Lower lobe of right lung (tissue), 2 donors: ENCODE data around the gene TRAK1. TPM values are rescaled to one million over a fixed set of nuclear protein-coding genes. Genes with fewer than 3 reads are reported as not detected.
A peak's percentile ranks its signal among the peaks of the same experiment; 100 is the strongest.

Experiments
- ATAC-seq, 2 donors: fragments of 200-7000 bp; cut with Tn5 transposase; one replicate each; pipeline ENCODE4 v1.9.1; 2020 to 2022; ENCODE audit warnings: mild to moderate bottlenecking in 2 of 2, moderate library complexity in 2 of 2
- DNase-seq: peaks from one replicate; pipeline ENCODE4 v3.0.0-alpha.2; 2020
- H3K27ac ChIP-seq: fragments of 200-600 bp; one replicate; pipeline ENCODE4 v1.8.0; 2022
- H3K27me3 ChIP-seq: fragments of 200-600 bp; one replicate; pipeline ENCODE4 v1.8.0; 2022; ENCODE audit warnings: low read depth
- H3K36me3 ChIP-seq: fragments of 200-600 bp; one replicate; pipeline ENCODE4 v1.8.0; 2022; ENCODE audit warnings: mild to moderate bottlenecking
- H3K4me1 ChIP-seq: fragments of 200-600 bp; one replicate; pipeline ENCODE4 v1.8.0; 2022
- H3K4me3 ChIP-seq: fragments of 200-600 bp; one replicate; pipeline ENCODE4 v1.8.0; 2022; ENCODE audit warnings: mild to moderate bottlenecking
- H3K9me3 ChIP-seq: fragments of 200-600 bp; one replicate; pipeline ENCODE4 v1.8.0; 2022
- CTCF ChIP-seq: fragments of 200-600 bp; IDR thresholded peaks from one replicate; pipeline ENCODE4 v1.8.0; 2022; ENCODE audit warnings: antibody characterized with exemption, mild to moderate bottlenecking
- intact Hi-C: fragments of 100-400 bp; cut with DNase I; formaldehyde crosslinking; loops from one replicate; pipeline ENCODE4 v1.11.0; 2022
- total RNA-seq: library from RNA; stranded (reverse); fragmentation: NEBNext Ultra II Directional; extraction: Animal tissue kit (Norgen Biotek cat#: 25700); gene quantifications from one replicate; pipeline ENCODE4 v1.2.1, GENCODE V29; 2021
- donor health status: DM: no; HTN: yes; CAD: no; lungs with severe emphysema.

The TRAK1 gene
- total RNA-seq, 1 donor from 2014 or later, result 50.6 TPM

DNA sequence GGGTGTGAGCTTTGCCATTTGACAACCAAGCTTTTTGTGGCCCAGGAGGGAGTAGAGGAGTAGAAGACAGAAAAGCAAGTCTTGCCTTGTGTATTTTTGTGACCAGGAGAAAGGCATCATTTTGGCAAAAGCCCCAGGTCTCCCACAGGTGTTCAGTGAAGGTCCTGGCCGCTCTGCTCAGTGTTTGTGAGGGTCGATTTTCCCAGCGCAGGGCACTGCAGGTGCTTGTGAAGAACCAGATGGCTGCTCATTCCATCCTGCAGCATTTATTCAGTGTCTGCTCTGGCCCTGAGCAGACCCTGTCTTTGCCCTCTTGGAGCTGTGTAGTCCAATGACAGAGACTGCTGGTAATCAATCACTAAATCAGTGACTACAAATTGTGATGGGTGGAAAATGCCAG, 19.5 kb downstream of the TRAK1 start:
- DNase-seq, result no peak
- no peak for ATAC-seq

DNA sequence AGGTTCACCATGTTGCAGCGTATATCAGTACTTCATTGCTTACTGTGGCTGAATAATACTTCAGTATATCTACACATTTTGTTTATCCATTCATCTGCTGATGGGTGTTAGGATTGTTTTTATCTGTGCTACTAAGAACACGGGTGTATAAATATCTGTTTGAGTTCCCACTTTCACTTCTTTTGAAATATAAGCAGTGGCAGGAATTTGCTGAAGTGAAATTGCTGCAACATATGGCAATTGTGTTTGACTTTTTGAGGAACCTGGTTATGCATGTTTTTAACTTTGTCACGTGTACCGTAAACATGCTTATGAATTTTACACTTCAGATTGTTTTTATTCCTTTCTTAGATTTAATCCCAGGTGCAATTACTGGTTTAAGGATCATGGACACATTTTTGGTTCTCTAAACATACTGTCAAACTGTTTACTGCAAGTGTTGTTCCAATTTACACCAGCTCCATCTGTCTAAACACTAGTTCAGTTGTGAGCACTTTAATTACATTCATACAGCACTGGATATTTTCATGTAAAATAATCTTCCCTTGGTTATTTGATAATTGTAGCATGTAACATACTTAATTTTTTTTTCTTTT, 23.1 kb downstream of the TRAK1 start:
- H3K27me3 ChIP-seq, result no peaks in the 10 kb centered on the region
- intact Hi-C loops, result no loop called here
- DNase-seq (no peak), ATAC-seq (no peak)
- no peaks in the 10 kb centered on the region for H3K36me3 ChIP-seq
- no peak overlapping the region for H3K27ac ChIP-seq
- TF ChIP-seq CTCF, result no peak
- H3K4me1 ChIP-seq, result peaks cover 50% of the 10 kb centered on the region
- no peak overlapping the region for H3K4me3 ChIP-seq
- H3K9me3 ChIP-seq, result no peaks in the 10 kb centered on the region

More for the DNA sequence above, 19.5 kb downstream of the TRAK1 start:
- H3K9me3 ChIP-seq, result no peaks in the 10 kb centered on the region
- H3K4me1 ChIP-seq, result peaks cover 17% of the 10 kb centered on the region
- TF ChIP-seq CTCF, result no peak
- no peak overlapping the region for H3K4me3 ChIP-seq
- H3K27me3 ChIP-seq, result no peaks in the 10 kb centered on the region
- intact Hi-C loops, result no loop called here
- no peaks in the 10 kb centered on the region for H3K36me3 ChIP-seq
- no peak overlapping the region for H3K27ac ChIP-seq

- Histone ChIP-seq H3K27ac (no peak overlapping the region), H3K36me3 (no peaks in the 10 kb centered on the region), H3K4me3 (no peak overlapping the region), H3K27me3 (no peaks in the 10 kb centered on the region), H3K9me3 (no peaks in the 10 kb centered on the region), H3K4me1 (peaks cover 60% of the 10 kb centered on the region)
- ATAC-seq (peak; percentile 46 to 60), DNase-seq (peak; percentile 58)
- no peak for TF ChIP-seq CTCF
- intact Hi-C loops, result no loop called here
Observed at GRCh38 chr3:42115215-42115614, 24.1 kb downstream of the TRAK1 start.

DNA sequence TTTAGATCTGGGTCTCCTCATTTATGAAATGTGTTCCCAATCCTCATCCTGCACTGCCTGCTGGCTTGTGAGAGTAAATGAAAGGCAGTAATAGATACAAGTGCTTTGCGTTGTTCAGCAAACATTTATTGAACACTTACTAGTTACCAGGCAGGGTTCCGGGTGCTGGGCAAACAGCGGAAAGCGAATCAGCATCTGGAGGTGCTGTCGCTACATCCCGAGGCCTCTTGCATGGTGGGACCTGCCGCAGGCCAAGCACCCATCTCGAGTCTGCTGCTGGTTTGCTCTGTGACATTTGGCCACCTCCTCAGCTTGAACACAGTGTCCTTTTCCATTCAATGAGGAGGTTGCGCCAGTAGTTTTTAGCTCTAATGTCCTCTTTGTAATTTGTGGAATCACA, 24.8 kb downstream of the TRAK1 start:
- TF ChIP-seq CTCF, result no peak
- H3K9me3 ChIP-seq, result no peaks in the 10 kb centered on the region
- no peaks in the 10 kb centered on the region for H3K36me3 ChIP-seq
- intact Hi-C loops, result no loop called here
- H3K4me3 ChIP-seq, result no peak overlapping the region
- DNase-seq, result no peak
- H3K4me1 ChIP-seq, result peaks cover 67% of the 10 kb centered on the region
- no peak overlapping the region for H3K27ac ChIP-seq
- no peak for ATAC-seq
- H3K27me3 ChIP-seq, result no peaks in the 10 kb centered on the region

DNA sequence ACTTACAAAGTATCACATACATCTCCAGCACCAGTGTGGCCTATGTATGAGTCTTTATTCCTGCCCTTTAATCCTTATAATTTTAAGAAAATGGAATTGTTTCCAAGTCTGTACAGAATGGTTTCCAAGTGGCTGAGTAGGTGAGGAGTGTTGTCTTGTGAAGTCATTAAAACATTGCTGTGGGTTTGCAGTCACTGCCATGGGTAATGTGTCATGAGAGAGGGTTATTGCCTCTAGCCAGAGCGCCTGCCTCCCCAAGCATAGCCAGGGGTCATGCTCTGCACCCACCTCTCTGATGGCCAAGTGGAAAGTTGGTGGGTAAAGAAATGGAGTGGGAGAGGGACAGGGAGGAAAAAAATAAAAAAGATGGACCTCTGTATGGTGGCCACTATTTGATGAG, 25.3 kb downstream of the TRAK1 start:
- H3K9me3 ChIP-seq, result no peaks in the 10 kb centered on the region
- intact Hi-C loops, result no loop called here
- no peak for TF ChIP-seq CTCF

More for the DNA sequence above, 25.3 kb downstream of the TRAK1 start:
- Histone ChIP-seq H3K36me3 (no peaks in the 10 kb centered on the region), H3K4me1 (peaks cover 70% of the 10 kb centered on the region), H3K27ac (no peak overlapping the region), H3K27me3 (no peaks in the 10 kb centered on the region), H3K4me3 (no peak overlapping the region)
- DNase-seq, result no peak
- no peak for ATAC-seq
